ENCODE measurements around the gene LEFTY1. TPM values are rescaled to one million over a fixed set of nuclear protein-coding genes. Genes with fewer than 3 reads are reported as not detected.
A peak's percentile ranks its signal among the peaks of the same experiment; 100 is the strongest.

The LEFTY1 gene
- total and polyA plus RNA-seq, 9 of the 15 experiments (the other 6 are each of a cell fraction or from before 2014, with no cell fraction given), result 0.07 to 0.24 (median 0.17) TPM; not detected in 5

- TF ChIP-seq ZNF407 (IDR thresholded peaks at IDR 0.05; ENCODE audit: low read depth) (peak; percentile 57; the same call in 1 of the 2 replicates), NCOA1 (IDR thresholded peaks at IDR 0.05; ENCODE audit: low read depth) (peak; percentile 98), SAFB (IDR thresholded peaks at IDR 0.05; ENCODE audit: borderline replicate concordance, low read depth, low read length) (no peak), ETV1 (tag; conservative IDR thresholded peaks at IDR 0.05; ENCODE audit: low read depth) (peak; percentile 85), ZNF583 (CRISPR knock-in tag; IDR thresholded peaks at IDR 0.05) (peak; percentile 96), POLR2A (conservative IDR thresholded peaks at IDR 0.05) (peak; percentile 85), CEBPG (CRISPR knock-in tag; IDR thresholded peaks at IDR 0.05) (no peak), CEBPG (tag; conservative IDR thresholded peaks at IDR 0.05 in 1 of 2, IDR thresholded peaks at IDR 0.05 in 1 of 2) (no peak), SIX5 (IDR thresholded peaks at IDR 0.05; ENCODE audit: borderline replicate concordance in 1 of 2, insufficient read depth in 1 of 2, low read depth in 1 of 2, low read length in 2 of 2) (no peak), TCF7L2 (IDR thresholded peaks at IDR 0.05; ENCODE audit: low read depth, low read length) (no peak), MEF2D (tag; conservative IDR thresholded peaks at IDR 0.05; ENCODE audit: low read depth) (peak; percentile 93), BDP1 (IDR thresholded peaks at IDR 0.05; ENCODE audit: insufficient read depth, insufficient read length) (no peak), FOXO4 (CRISPR knock-in tag; IDR thresholded peaks at IDR 0.05) (0 out of 2 replicates have a peak, but pooled peaks have one; percentile 64), CTBP1 (IDR thresholded peaks at IDR 0.05; ENCODE audit: borderline replicate concordance) (peak; percentile 67; the same call in 1 of the 2 replicates), BRF2 (IDR thresholded peaks at IDR 0.05; ENCODE audit: borderline replicate concordance, insufficient read depth, insufficient read length) (no peak)
Observed at GRCh38 chr1:225928186-225929175, 39.5 kb upstream of the LEFTY1 start (continued).

Measured in K562 (cell line).